GM12878 (cell line): ENCODE measurements around the gene ZNF280A. TPM values are rescaled to one million over a fixed set of nuclear protein-coding genes. Genes with fewer than 3 reads are reported as not detected.

Experiments
- ATAC-seq: fragments of 200-7000 bp; cut with Tn5 transposase; 3 replicates; pipeline ENCODE4 v1.9.1; 2020; ENCODE audit warnings: mild to moderate bottlenecking, moderate library complexity
- BruUV-seq: library from RNA; stranded (reverse); fragments of 400-500 nt; replicated peaks from 2 replicates; lab custom pipeline; 2021; lab: Mats Ljungman, UMichigan
- CTCF ChIA-PET: fragments of 300-600 bp; sonication (Branson Sonifier 250); formaldehyde crosslinking; extraction: SDS; loops from one replicate; lab custom pipeline; 2021; ENCODE audit warnings: inconsistent platforms; lab: Yijun Ruan, JAX
- POLR2A ChIA-PET: fragments of 350-600 bp; formaldehyde crosslinking; extraction: SDS; loops from one replicate; lab custom pipeline; 2021; ENCODE audit warnings: inconsistent platforms; lab: Charles Lee
- RAD21 ChIA-PET: fragments of 300-600 bp; sonication (Branson Sonifier 250); formaldehyde crosslinking; loops from one replicate; lab custom pipeline; 2023; ENCODE audit warnings: antibody characterized with exemption; ENCODE audit not compliant: unreplicated experiment; lab: Charles Lee
- SMC1A ChIA-PET: fragments of 300-600 bp; sonication (Branson Sonifier 250); formaldehyde crosslinking; loops from one replicate; lab custom pipeline; 2023; ENCODE audit not compliant: unreplicated experiment, uncharacterized antibody; lab: Charles Lee
- DNase-seq: peaks from one replicate; pipeline ENCODE4 v3.0.0-alpha.2; 2011; ENCODE audit warnings: low read depth, low spot score
- FAIRE-seq: peaks from 3 replicates; lab custom pipeline; 2011; peaks lifted over from hg19 to GRCh38; lab: Jason Lieb, UNC
- H2AFZ ChIP-seq: 2 replicates; pipeline ENCODE4 v1.6.0; 2011; ENCODE audit warnings: low read depth, low read length, control low read depth; ENCODE audit not compliant: control insufficient read depth
- H3K27ac ChIP-seq: 2 replicates; pipeline ENCODE4 v1.5.1; 2011; ENCODE audit warnings: control low read depth; ENCODE audit not compliant: control insufficient read depth, insufficient read depth
- H3K27me3 ChIP-seq, 2 experiments: replicated peaks in 1 of 2; 2 replicates each; pipeline versions ENCODE4 v1.6.0 to v1.6.1; 2011; ENCODE audit warnings: low read length in 1 of 2; ENCODE audit not compliant: control insufficient read depth in 2 of 2, insufficient read depth in 2 of 2
- H3K36me3 ChIP-seq, 2 experiments: 2 replicates each; pipeline ENCODE4 v1.5.1; 2011; ENCODE audit warnings: low read length in 1 of 2; ENCODE audit not compliant: control insufficient read depth in 2 of 2, insufficient read depth in 2 of 2
- H3K4me1 ChIP-seq: 2 replicates; pipeline ENCODE4 v1.6.1; 2011; ENCODE audit warnings: mild to moderate bottlenecking, low read length, moderate library complexity, mixed read lengths; ENCODE audit not compliant: control insufficient read depth, insufficient read depth
- H3K4me2 ChIP-seq: 2 replicates; pipeline ENCODE4 v1.6.0; 2011; ENCODE audit warnings: control low read depth; ENCODE audit not compliant: control insufficient read depth, insufficient read depth
- H3K4me3 ChIP-seq: fragments of 200-600 bp; sonication (generic); 2 replicates; pipeline ENCODE4 v1.5.1; 2016
- H3K79me2 ChIP-seq: 2 replicates; pipeline ENCODE4 v1.6.0; 2011; ENCODE audit warnings: low read length; ENCODE audit not compliant: control insufficient read depth, insufficient read depth
- H3K9ac ChIP-seq: 2 replicates; pipeline ENCODE4 v1.8.0; 2011; ENCODE audit warnings: low read length, control low read depth, mixed read lengths; ENCODE audit not compliant: control insufficient read depth, insufficient read depth
- H3K9me3 ChIP-seq: replicated peaks from 3 replicates; pipeline ENCODE4 v1.5.1; 2011; ENCODE audit warnings: mild to moderate bottlenecking, low read length; ENCODE audit not compliant: control insufficient read depth, insufficient read depth
- H4K20me1 ChIP-seq: 2 replicates; pipeline ENCODE4 v1.6.0; 2011; ENCODE audit not compliant: control insufficient read depth, insufficient read depth
- ASH2L ChIP-seq: fragments of 300-600, 200-600 bp; sonication (generic); IDR thresholded peaks from 2 replicates; pipeline ENCODE4 v1.6.1; 2017; ENCODE audit warnings: low read depth, mild to moderate bottlenecking, borderline replicate concordance
- BRCA1 ChIP-seq: IDR thresholded peaks from 2 replicates; pipeline ENCODE4 v1.6.1; 2011; ENCODE audit warnings: low read depth, low read length, improper control_type of control experiment
- E4F1 ChIP-seq: fragments of 450-650 bp; IDR thresholded peaks from 2 replicates; pipeline ENCODE4 v1.6.1; 2018; ENCODE audit warnings: borderline replicate concordance, mild to moderate bottlenecking; ENCODE audit not compliant: partially characterized antibody
- EGR1 ChIP-seq, 2 experiments: IDR thresholded peaks; 1 replicate in 1 of 2; 2 replicates in 1 of 2; pipeline ENCODE4 v1.6.1; 2011 to 2012; ENCODE audit warnings: low read depth in 2 of 2, low read length in 2 of 2, borderline replicate concordance in 1 of 2, mild to moderate bottlenecking in 1 of 2, moderate library complexity in 1 of 2
- FOXM1 ChIP-seq: IDR thresholded peaks from 2 replicates; pipeline ENCODE4 v1.6.1; 2012; ENCODE audit warnings: low read depth, mild to moderate bottlenecking, inconsistent platforms, low read length, moderate library complexity
- HDAC6 ChIP-seq: fragments of 200-600 bp; sonication (generic); IDR thresholded peaks from one replicate; pipeline ENCODE4 v1.8.0; 2017; ENCODE audit warnings: antibody characterized with exemption; ENCODE audit not compliant: unreplicated experiment
- HDGF ChIP-seq: fragments of 450-650 bp; IDR thresholded peaks from 2 replicates; pipeline ENCODE4 v1.6.1; 2016; ENCODE audit warnings: antibody characterized with exemption
- KLF5 ChIP-seq: fragments of 450-650 bp; IDR thresholded peaks from 2 replicates; pipeline ENCODE4 v1.6.1; 2014; ENCODE audit warnings: mild to moderate bottlenecking; ENCODE audit not compliant: partially characterized antibody
- MTA3 ChIP-seq: IDR thresholded peaks from 2 replicates; pipeline ENCODE4 v1.6.1; 2012; ENCODE audit warnings: low read length, inconsistent platforms, borderline replicate concordance
- MYB ChIP-seq: fragments of 150-350 bp; IDR thresholded peaks from 2 replicates; pipeline ENCODE4 v1.6.1; 2014; ENCODE audit warnings: mild to moderate bottlenecking, low read depth, low read length, borderline replicate concordance
- RB1 ChIP-seq: fragments of 450-650 bp; formaldehyde crosslinking; IDR thresholded peaks from 2 replicates; pipeline ENCODE4 v1.6.1; 2017; ENCODE audit warnings: mild to moderate bottlenecking, borderline replicate concordance
- RELA ChIP-seq: fragments of 450-650 bp; IDR thresholded peaks from 2 replicates; pipeline ENCODE4 v1.8.0; 2014; ENCODE audit warnings: borderline replicate concordance; ENCODE audit not compliant: partially characterized antibody
- SIN3A ChIP-seq: IDR thresholded peaks from 2 replicates; pipeline ENCODE4 v1.6.1; 2012; ENCODE audit warnings: low read depth, low read length, improper control_type of control experiment
- TCF3 ChIP-seq: IDR thresholded peaks from 2 replicates; pipeline ENCODE4 v1.6.1; 2012; ENCODE audit warnings: low read depth, mild to moderate bottlenecking, low read length, borderline replicate concordance; ENCODE audit not compliant: insufficient read depth
- ZNF24 ChIP-seq: fragments of 450-650 bp; IDR thresholded peaks from 2 replicates; pipeline ENCODE4 v1.6.1; 2017; ENCODE audit warnings: antibody characterized with exemption, mild to moderate bottlenecking
- ZNF274 ChIP-seq: IDR thresholded peaks from one replicate; pipeline ENCODE4 v1.8.0; 2011; ENCODE audit not compliant: insufficient read length, insufficient read depth
- WGBS: methylation state at CpG from one replicate; pipeline ENCODE4 v1.1.6; 2016; ENCODE audit warnings: low lambda C conversion rate; ENCODE audit not compliant: insufficient replicate concordance, insufficient coverage; ENCODE audit errors: missing lambda C conversion rate; 5-methylcytosine and 5-hydroxymethylcytosine counted together
- in situ Hi-C: fragments of 300-500 bp; cut with MboI; formaldehyde crosslinking; loops from 9 replicates; pipeline ENCODE4 v1.14.3; 2018; ENCODE audit warnings: mixed read lengths
- intact Hi-C: fragments of 100-400 bp; cut with micrococcal nuclease; formaldehyde crosslinking; loops from one replicate; pipeline ENCODE4 v1.14.2; 2022; ENCODE audit not compliant: unreplicated experiment
- polyA plus RNA-seq, 11 experiments: library from polyadenylated mRNA; depleted of rRNA in 4 of 11; unstranded in 6 of 11; stranded (reverse) in 5 of 11; fragments of >200 nt; fragmentation: Nextera tagmentation in 4 of 11; fragmentation: Illumina TruSeq in 1 of 11; extraction: Ambion mirVana in 4 of 11; extraction: Trizol in 1 of 11; gene quantifications; 1 replicate in 1 of 11; 2 replicates in 10 of 11; pipeline versions ENCODE4 v1.2.1 to v1.2.3, GENCODE V29; 2011 to 2016; ENCODE audit warnings: inconsistent platforms in 2 of 11, missing spikeins in 2 of 11, low read depth in 1 of 11
- total RNA-seq, 4 experiments: library from RNA; depleted of rRNA in 3 of 4; stranded (reverse); fragments of >200 nt in 3 of 4; fragmentation: Illumina TruSeq in 1 of 4; extraction: Trizol in 1 of 4; gene quantifications; 2 replicates each; pipeline versions ENCODE4 v1.2.1 to v1.2.3, GENCODE V29; 2013 to 2021
- TF ChIP-seq, protein P1 (sequence below): fragments of 150-350 bp; IDR thresholded peaks from 2 replicates; pipeline ENCODE4 v1.6.1; 2014; ENCODE audit warnings: mild to moderate bottlenecking, low read depth, low read length
- TF ChIP-seq, protein P2 (sequence below): IDR thresholded peaks from 2 replicates; pipeline ENCODE4 v1.6.1; 2011; ENCODE audit warnings: low read depth, mild to moderate bottlenecking, low read length, moderate library complexity, borderline replicate concordance; ENCODE audit errors: extremely low read depth

Gene ZNF280A
- total and polyA plus RNA-seq, 10 of the 15 experiments (the other 5 are each of a cell fraction or from before 2014, with no cell fraction given): 0.03 to 0.06 TPM; not detected in 8

GRCh38 chr22:22520667-22521602 is 865 bp upstream of the ZNF280A start (continued):
- TF ChIP-seq MTA3 (no peak), RELA (no peak), FOXM1 (no peak), ZNF274 (no peak), EGR1 (IDR thresholded peaks at IDR 0.05; ENCODE audit: borderline replicate concordance in 1 of 2, low read depth in 2 of 2, low read length in 2 of 2) (no peak)

GRCh38 chr22:22519591-22519990 is 479 bp downstream of the ZNF280A start:
- in situ Hi-C loops: no loop called here
- TF ChIP-seq HDGF (no peak), E4F1 (no peak), SIN3A (no peak), HDAC6 (no peak), BRCA1 (no peak), RB1 (no peak), MYB (no peak), KLF5 (no peak), ASH2L (no peak), TCF3 (no peak), ZNF24 (no peak)
- TF ChIP-seq, protein P1, sequence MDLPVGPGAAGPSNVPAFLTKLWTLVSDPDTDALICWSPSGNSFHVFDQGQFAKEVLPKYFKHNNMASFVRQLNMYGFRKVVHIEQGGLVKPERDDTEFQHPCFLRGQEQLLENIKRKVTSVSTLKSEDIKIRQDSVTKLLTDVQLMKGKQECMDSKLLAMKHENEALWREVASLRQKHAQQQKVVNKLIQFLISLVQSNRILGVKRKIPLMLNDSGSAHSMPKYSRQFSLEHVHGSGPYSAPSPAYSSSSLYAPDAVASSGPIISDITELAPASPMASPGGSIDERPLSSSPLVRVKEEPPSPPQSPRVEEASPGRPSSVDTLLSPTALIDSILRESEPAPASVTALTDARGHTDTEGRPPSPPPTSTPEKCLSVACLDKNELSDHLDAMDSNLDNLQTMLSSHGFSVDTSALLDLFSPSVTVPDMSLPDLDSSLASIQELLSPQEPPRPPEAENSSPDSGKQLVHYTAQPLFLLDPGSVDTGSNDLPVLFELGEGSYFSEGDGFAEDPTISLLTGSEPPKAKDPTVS: no peak
- TF ChIP-seq, protein P2, sequence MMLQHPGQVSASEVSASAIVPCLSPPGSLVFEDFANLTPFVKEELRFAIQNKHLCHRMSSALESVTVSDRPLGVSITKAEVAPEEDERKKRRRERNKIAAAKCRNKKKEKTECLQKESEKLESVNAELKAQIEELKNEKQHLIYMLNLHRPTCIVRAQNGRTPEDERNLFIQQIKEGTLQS: no peak

More at GRCh38 chr22:22519591-22519990, 479 bp downstream of the ZNF280A start:
- SMC1A ChIA-PET: interaction anchor here (0.6 to 0.8 kb wide), 2 partner anchors 8 to 96 kb away, joined by 3 read pairs; no protein-coding TSS in a partner anchor
- no peak for ATAC-seq
- RAD21 ChIA-PET: interaction anchor here (1.2 kb wide), 1 partner anchor 19 kb away, joined by 3 read pairs; no protein-coding TSS in a partner anchor
- Histone ChIP-seq H3K79me2 (no peaks in the 10 kb centered on the region), H3K4me3 (no peak overlapping the region), H4K20me1 (no peaks in the 10 kb centered on the region), H2AFZ (no peak overlapping the region), H3K27ac (no peak overlapping the region), H3K9me3 (no peaks in the 10 kb centered on the region), H3K9ac (no peak overlapping the region), H3K36me3 (no peaks in the 10 kb centered on the region), H3K4me1 (no peaks in the 10 kb centered on the region), H3K27me3 (no peaks in the 10 kb centered on the region), H3K4me2 (no peak overlapping the region)
- BruUV-seq: no TSS peak
- FAIRE-seq: no peak
- CTCF ChIA-PET: interaction anchor here (1.1 to 1.4 kb wide), 2 partner anchors 11 to 55 kb away, joined by 4 read pairs; partner anchors contain the start of gene ZNF280B
- DNase-seq: no peak
- intact Hi-C loops: no loop called here
- POLR2A ChIA-PET: interaction anchor here (1.2 kb wide), 1 partner anchor 11 kb away, joined by 4 read pairs; the partner anchor contains the start of gene ZNF280B
- whole genome bisulfite sequencing: 58% methylated on average over 5 of the region's 5 CpGs
